Prostate gland (tissue), 2 donors: Measurements from ENCODE around the gene NDUFA11. TPM values are rescaled to one million over a fixed set of nuclear protein-coding genes. Genes with fewer than 3 reads are reported as not detected.
A peak's percentile ranks its signal among the peaks of the same experiment; 100 is the strongest.
"Not testable (repeated sequence)": the region's sequence is repeated elsewhere in the genome, so short reads cannot be mapped to it uniquely, and the experiment has no call there.

ENCODE experiments used
- DNase-seq: peaks from one replicate; pipeline ENCODE4 v3.0.0-alpha.2; 2019; ENCODE audit warnings: low spot score
- H3K27ac ChIP-seq, 2 donors: fragments of 200-600 bp; sonication (generic); 2 replicates each; pipeline ENCODE4 v1.5.1; 2017 to 2019
- H3K27me3 ChIP-seq: fragments of 200-600 bp; sonication (generic); replicated peaks from 2 replicates; pipeline ENCODE4 v1.5.1; 2019; ENCODE audit not compliant: insufficient read depth
- H3K36me3 ChIP-seq, 2 donors: fragments of 200-600 bp; sonication (generic); 1 replicate in 1 of 2; 2 replicates in 1 of 2; pipeline versions ENCODE4 v1.5.1 to v1.8.1; 2017 to 2019
- H3K4me1 ChIP-seq: fragments of 200-600 bp; sonication (generic); replicated peaks from 2 replicates; pipeline ENCODE4 v1.5.1; 2019
- H3K4me3 ChIP-seq, 2 donors: fragments of 200-600 bp; sonication (generic); 2 replicates each; pipeline ENCODE4 v1.5.1; 2017 to 2019
- H3K9me3 ChIP-seq: fragments of 200-600 bp; sonication (generic); 2 replicates; pipeline ENCODE4 v1.5.1; 2017
- CTCF ChIP-seq, 4 experiments: fragments of 200-600 bp in 2 of 4; fragments of 450-650 bp in 2 of 4; sonication (generic) in 2 of 4; IDR thresholded peaks; 1 replicate in 3 of 4; 2 replicates in 1 of 4; pipeline ENCODE4 v1.5.1; 2016 to 2019; ENCODE audit warnings: antibody characterized with exemption in 4 of 4, mild to moderate bottlenecking in 2 of 4, moderate library complexity in 2 of 4
- POLR2A ChIP-seq: fragments of 450-650 bp; IDR thresholded peaks from one replicate; pipeline ENCODE4 v1.6.1; 2016; ENCODE audit warnings: antibody characterized with exemption, mild to moderate bottlenecking
- POLR2AphosphoS5 ChIP-seq: sonication (generic); formaldehyde crosslinking; IDR thresholded peaks from one replicate; pipeline ENCODE4 v1.6.1; 2017; ENCODE audit warnings: antibody characterized with exemption
- WGBS: methylation state at CpG from one replicate; pipeline ENCODE4 v1.1.5; 2018; 5-methylcytosine and 5-hydroxymethylcytosine counted together
- intact Hi-C: fragments of 100-400 bp; cut with DNase I; formaldehyde crosslinking; loops from one replicate; pipeline ENCODE4 v1.14.2; 2022
- total RNA-seq, 2 donors: library from RNA; depleted of rRNA; stranded (reverse); fragments of >200 nt; gene quantifications; one replicate each; pipeline ENCODE4 v1.1.0, GENCODE V29; 2016

The NDUFA11 gene
- total RNA-seq, 2 donors from 2014 or later: 259 to 327 TPM

DNA sequence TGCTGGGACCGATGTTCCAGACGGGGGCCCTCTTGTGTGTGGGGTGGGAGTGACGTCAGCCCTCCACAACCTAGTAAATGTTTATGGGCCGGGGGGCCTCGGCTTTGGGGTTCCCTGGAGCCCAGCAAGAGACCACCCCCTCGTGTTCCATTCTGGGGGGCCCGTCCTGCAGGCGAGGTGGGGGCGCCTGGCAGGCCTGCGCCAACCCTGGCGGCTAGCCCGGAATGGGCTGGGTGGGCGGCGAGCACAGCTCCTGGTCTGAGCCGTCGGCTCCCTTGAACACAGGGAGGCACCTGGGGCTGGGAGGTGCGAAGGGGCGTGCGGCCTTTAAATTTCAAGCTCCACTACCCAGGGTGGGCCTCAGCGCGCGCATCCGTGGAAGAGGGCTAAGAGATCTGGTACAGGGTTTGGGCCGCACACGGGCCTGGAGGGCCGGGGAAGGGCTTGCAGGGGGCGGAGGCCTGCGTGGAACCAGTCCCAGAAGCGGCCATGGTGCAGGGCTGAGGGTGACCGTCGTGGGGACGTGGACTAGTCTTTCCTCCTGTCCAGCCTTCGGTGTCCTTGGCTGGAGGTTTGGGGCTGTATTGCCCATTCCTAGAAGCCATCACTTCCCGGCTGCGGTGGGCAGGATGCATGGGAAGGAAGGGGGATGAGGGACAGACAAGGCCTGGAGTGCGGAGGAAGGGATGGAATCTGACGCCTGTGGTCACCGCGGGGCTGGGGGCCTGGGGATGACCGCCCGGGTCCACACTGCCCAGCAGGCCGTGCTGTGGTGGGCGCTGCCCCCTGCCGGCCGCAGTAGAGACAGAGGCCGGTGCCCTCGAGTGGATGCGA is 11.4 kb downstream of the NDUFA11 start:
- intact Hi-C loops: loop anchor here (1.0 to 2.0 kb wide), 2 partner anchors 63 to 88 kb away; no protein-coding TSS in a partner anchor

GRCh38 chr19:5891572-5891937 is 12.0 kb downstream of the NDUFA11 start:
- H3K27me3 ChIP-seq: no peaks in the 10 kb centered on the region
- H3K4me3 ChIP-seq: no peak overlapping the region
- WGBS: 62% methylated on average over 4 of the region's 4 CpGs
- TF ChIP-seq POLR2A: no peak
- TF ChIP-seq CTCF (IDR thresholded peaks at IDR 0.05): no peak
- TF ChIP-seq POLR2AphosphoS5: no peak
- no peaks in the 10 kb centered on the region for H3K36me3 ChIP-seq
- H3K9me3 ChIP-seq: no peaks in the 10 kb centered on the region
- no peaks in the 10 kb centered on the region for H3K4me1 ChIP-seq
- intact Hi-C loops: no loop called here
- H3K27ac ChIP-seq: no peak overlapping the region
- DNase-seq: no peak

More for the DNA sequence above, 11.4 kb downstream of the NDUFA11 start:
- no peaks in the 10 kb centered on the region for H3K4me1 ChIP-seq
- no peak overlapping the region for H3K27ac ChIP-seq
- no peak for DNase-seq
- 7% methylated on average over 48 of the region's 48 CpGs for WGBS
- TF ChIP-seq CTCF (IDR thresholded peaks at IDR 0.05) (peak in 3 of 4 experiments; percentile 61 to 77 (median 74)), POLR2A (no peak), POLR2AphosphoS5 (peak; percentile 14)
- H3K9me3 ChIP-seq: no peaks in the 10 kb centered on the region
- no peak overlapping the region for H3K4me3 ChIP-seq
- no peaks in the 10 kb centered on the region for H3K27me3 ChIP-seq
- no peaks in the 10 kb centered on the region for H3K36me3 ChIP-seq

- Histone ChIP-seq H3K9me3 (no peaks in the 10 kb centered on the region), H3K4me1 (no peaks in the 10 kb centered on the region), H3K4me3 (no peak overlapping the region), H3K27ac (no peak overlapping the region), H3K27me3 (no peaks in the 10 kb centered on the region), H3K36me3 (no peaks in the 10 kb centered on the region)
- WGBS: 35% methylated on average over 10 of the region's 10 CpGs
- TF ChIP-seq POLR2AphosphoS5 (no peak), POLR2A (no peak), CTCF (IDR thresholded peaks at IDR 0.05) (no peak)
- intact Hi-C loops: no loop called here
- no peak for DNase-seq
Measured at GRCh38 chr19:5890099-5890498, 13.5 kb downstream of the NDUFA11 start.

- Histone ChIP-seq H3K36me3 (no peaks in the 10 kb centered on the region), H3K4me3 (no peak overlapping the region), H3K27ac (no peak overlapping the region), H3K4me1 (no peaks in the 10 kb centered on the region), H3K27me3 (no peaks in the 10 kb centered on the region), H3K9me3 (no peaks in the 10 kb centered on the region)
- TF ChIP-seq POLR2AphosphoS5 (no peak), POLR2A (no peak), CTCF (IDR thresholded peaks at IDR 0.05) (no peak)
- intact Hi-C loops: no loop called here
- 63% methylated on average over 17 of the region's 17 CpGs for WGBS
- DNase-seq: no peak
Measured at GRCh38 chr19:5889288-5889971, 14.2 kb downstream of the NDUFA11 start.

- H3K36me3 ChIP-seq, H3K4me3 ChIP-seq, H3K27ac ChIP-seq, intact Hi-C loops, H3K4me1 ChIP-seq, H3K27me3 ChIP-seq, DNase-seq, H3K9me3 ChIP-seq: not testable (repeated sequence)
- 56% methylated on average over 11 of the region's 11 CpGs for WGBS
Measured at GRCh38 chr19:5884065-5884811, 19.4 kb downstream of the NDUFA11 start.

DNA sequence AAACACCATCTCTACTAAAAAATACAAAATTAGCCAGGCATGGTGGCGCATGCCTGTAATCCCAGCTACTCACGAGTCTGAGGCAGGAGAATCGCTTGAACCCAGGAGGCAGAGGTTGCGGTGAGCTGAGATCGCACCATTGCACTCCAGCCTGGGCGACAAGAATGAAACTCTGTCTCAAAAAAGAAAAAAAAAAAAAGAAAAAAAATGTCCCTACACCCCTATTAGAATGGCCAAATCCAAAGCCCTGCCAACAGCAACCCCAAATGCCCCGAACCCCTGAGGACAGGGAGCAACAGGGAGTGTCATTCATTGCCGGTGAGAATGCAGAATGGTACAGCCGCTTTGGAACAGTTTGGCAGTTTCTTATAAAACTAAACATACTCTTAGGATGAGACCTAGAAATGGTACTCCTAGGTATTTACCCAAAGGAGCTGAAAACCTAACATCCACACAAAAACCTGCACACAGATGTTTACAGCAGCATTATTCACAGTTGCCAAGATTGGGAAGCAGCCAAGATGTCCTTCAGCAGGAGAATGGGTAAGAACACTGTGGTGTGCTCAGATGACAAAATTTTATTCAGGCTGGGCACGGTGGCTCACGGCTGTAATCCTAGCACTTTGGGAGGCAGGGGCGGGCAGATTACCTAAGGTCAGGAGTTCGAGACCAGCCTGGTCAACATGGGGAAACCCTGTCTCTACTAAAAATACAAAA is 20.3 kb downstream of the NDUFA11 start:
- H3K4me3 ChIP-seq, H3K4me1 ChIP-seq, H3K9me3 ChIP-seq, intact Hi-C loops, H3K36me3 ChIP-seq, H3K27me3 ChIP-seq, DNase-seq: not testable (repeated sequence)
- WGBS: 47% methylated on average over 13 of the region's 13 CpGs
- H3K27ac ChIP-seq: peak overlapping the region in 1 of 2 donors; percentile 11
